HG02588 (cell line): ENCODE measurements around the gene FAM83F.
"Not testable (repeated sequence)": the region's sequence is repeated elsewhere in the genome, so short reads cannot be mapped to it uniquely, and the experiment has no call there.

ENCODE experiments used
- ATAC-seq: cut with Tn5 transposase; IDR thresholded peaks from one replicate; pipeline ENCODE4 v1.9.1; 2021; ENCODE audit warnings: mild to moderate bottlenecking, moderate library complexity; ENCODE audit not compliant: unreplicated experiment

Gene FAM83F

GRCh38 chr22:39992894-39993293 is 1.9 kb upstream of the FAM83F start:
- ATAC-seq = not testable (repeated sequence)

- no peak for ATAC-seq
Observed at GRCh38 chr22:39994041-39994565, 651 bp upstream of the FAM83F start.

- ATAC-seq = no peak
Observed at GRCh38 chr22:39995393-39996252, 869 bp downstream of the FAM83F start.

DNA sequence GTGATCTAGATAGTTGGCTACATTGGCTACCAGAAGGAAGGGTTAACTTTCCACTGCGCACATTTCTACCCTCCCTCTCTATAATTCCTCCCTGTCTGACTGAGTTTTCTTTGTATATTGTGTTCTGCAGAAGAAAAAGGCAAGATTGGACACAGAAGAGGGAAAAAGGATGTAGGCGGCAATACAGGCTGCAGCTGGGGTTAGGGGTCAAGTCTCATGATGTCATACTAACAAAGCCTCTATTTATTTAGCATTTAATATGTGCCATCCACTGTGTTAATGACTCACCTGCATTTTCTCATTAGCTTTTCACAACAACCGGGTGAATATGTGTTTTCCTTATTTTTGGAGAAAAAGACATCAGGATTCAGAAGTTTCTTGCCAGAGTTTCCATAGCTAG is 2.0 kb downstream of the FAM83F start:
- no peak for ATAC-seq

- no peak for ATAC-seq
Observed at GRCh38 chr22:39997421-39997820, 2.7 kb downstream of the FAM83F start.

GRCh38 chr22:39997939-39998726 is 3.4 kb downstream of the FAM83F start:
- ATAC-seq = no peak

DNA sequence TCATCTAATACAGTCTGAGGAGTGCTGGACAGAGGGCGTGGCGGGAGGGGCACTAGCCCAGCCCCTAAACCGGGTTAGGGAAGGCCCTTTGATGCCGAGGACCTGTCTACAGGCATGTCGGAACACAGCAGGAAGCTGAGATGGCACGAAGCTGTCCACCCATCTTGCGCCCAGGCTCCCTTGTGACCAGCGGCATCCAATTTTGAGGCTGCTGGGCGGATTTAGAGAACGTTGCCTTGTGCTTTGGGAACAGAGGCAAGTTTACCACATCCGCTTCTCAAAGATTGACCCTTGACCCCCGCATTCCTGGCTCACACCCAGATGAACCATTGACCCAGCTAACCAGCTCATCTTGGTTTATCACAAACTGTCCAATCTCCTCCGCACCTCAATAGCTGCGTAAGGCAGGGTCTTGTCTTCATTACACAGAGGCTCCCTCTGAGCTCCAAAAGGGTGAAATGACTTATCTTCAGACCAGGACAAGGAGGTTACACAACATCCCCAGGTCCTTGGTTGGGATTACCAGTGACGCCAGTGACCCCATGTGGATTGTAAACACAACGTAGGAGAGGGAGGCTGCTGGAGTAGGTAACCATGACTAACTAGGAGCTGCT is 4.5 kb downstream of the FAM83F start:
- ATAC-seq = no peak

DNA sequence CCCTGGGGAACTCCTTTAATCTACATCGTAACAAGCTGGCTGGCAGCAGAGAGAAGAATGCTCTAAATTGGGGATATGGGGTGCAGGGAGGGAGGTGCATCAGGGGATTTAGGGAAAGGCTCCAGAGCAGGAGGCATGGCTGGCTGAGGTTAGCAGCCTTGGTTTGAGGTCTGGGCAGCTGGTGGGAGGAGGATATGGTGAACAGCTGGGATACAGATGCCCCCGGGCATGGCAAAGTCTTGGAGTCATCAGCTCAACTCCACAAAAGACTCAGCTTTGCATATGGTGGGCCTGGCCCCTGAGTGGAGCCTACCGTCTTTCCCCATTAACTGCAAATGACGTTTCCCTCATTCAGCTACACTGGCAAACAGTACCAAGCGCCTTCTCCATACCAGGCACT is 5.4 kb downstream of the FAM83F start:
- no peak for ATAC-seq

DNA sequence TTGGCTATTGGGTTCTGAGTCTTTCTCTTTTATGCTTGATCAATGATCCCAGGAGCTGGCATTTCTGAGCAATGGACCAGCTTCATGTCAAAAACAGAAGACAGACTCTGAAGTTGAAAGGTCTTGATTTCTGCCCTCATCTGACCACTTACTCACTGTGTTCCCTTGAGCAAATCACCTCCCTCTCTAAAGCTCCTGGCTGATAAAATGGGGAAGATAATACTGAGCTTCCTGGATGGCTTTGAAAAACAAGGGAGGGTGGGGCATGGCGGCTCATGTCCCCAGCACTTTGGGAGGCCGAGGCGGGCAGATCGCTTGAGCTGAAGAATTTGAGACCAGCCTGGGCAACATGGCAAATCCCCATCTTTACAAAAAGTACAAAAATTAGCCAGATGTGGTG is 6.4 kb downstream of the FAM83F start:
- ATAC-seq = no peak

- ATAC-seq = no peak
Observed at GRCh38 chr22:40001800-40002577, 7.2 kb downstream of the FAM83F start.

GRCh38 chr22:40002935-40003715 is 8.4 kb downstream of the FAM83F start:
- ATAC-seq = no peak

DNA sequence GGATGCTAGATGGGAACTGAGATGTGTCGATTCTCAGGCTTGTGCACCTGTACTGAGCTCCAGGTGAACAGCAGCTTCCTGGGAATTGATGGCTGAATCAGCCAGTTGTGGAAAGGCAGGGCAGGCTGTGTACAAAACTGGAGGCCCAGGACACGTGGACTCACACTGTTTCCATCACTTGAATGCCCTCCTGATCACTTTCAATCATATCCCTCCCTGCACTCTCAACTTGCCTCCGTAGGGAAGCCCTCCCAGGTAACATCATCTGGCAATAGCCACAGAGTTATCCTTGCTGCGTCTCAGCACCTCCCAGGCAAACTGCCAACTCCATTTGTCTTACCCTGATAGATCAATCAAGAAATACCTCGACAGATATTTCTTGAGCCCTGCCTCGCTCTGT is 10.1 kb downstream of the FAM83F start:
- ATAC-seq = no peak

GRCh38 chr22:40006641-40007040 is 11.9 kb downstream of the FAM83F start:
- no peak for ATAC-seq

- ATAC-seq = no peak
Observed at GRCh38 chr22:40007853-40008710, 13.3 kb downstream of the FAM83F start.

- ATAC-seq = no peak
Observed at GRCh38 chr22:40008726-40009291, 14.1 kb downstream of the FAM83F start.

DNA sequence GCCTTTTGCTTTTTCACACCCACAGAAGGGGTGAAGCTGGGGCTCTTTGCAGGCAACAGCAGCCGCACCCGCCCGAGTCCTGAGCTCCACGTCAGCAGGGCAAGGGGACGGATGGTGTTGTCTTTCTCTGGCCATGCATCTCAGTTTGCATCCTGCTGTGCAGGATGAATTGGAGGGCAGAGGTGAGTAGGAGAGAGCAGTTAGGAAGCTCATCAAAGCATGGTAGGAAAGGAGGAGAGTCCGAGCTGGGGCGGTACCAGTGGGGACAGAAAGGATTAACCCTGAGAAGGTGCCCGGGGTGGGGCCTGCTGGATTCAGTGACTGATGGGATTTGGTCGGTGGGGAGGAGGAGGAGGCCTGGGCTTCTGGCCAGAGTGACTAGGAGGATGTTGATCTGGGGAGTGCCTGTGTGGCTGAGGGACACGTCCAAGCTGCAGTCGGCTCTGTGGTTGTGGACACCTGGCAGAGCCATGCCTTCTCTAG is 14.6 kb downstream of the FAM83F start:
- no peak for ATAC-seq

GRCh38 chr22:40009951-40010671 is 15.4 kb downstream of the FAM83F start:
- no peak for ATAC-seq

DNA sequence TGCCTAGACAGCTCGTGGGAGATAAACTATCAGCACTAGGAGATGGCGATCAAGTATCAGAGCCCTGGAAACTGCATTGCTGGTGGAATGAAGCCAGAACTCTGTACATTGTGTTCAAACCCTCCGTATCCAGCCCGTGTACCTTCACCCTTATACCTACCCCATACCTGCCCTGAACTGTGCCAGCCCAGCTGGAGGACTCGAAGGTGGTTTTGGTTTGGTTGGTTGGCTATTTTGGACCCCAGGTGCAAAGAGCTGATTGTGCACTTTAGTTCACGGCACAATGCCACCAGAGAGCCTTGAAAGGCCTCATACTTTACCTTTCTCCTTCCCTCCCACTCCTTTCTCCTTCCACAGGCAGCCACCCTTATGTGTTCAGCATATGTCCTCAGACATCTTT is 16.0 kb downstream of the FAM83F start:
- no peak for ATAC-seq
